GM12874 (cell line): ENCODE measurements around the gene URM1.

Experiments used
- TF ChIP-seq, protein P1 (sequence below): IDR thresholded peaks from 2 replicates; pipeline ENCODE4 v1.5.1; 2011; ENCODE audit warnings: low read depth, mild to moderate bottlenecking, control low read depth, low read length, moderate library complexity; ENCODE audit not compliant: insufficient read depth

Gene URM1

DNA sequence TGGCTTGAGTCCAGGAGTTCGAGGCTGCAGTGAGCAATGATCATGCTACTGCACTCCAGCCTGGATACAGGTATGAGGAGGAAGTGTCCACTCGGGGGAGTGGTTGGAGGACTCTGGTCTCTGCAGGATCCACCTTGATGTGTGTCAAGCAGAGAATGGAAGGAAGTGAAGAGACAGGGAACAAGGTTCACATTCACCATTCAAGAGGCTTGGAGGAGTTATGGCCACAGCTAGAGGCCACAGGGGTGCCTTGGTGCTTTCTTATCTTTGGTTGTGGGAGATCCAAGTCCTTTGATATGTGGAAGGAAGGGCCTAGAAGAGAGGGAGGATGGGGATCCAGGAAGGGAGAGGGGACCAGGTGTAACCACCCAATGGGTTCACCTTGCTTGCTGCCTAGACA is 44.1 kb downstream of the URM1 start:
- TF ChIP-seq, protein P1, sequence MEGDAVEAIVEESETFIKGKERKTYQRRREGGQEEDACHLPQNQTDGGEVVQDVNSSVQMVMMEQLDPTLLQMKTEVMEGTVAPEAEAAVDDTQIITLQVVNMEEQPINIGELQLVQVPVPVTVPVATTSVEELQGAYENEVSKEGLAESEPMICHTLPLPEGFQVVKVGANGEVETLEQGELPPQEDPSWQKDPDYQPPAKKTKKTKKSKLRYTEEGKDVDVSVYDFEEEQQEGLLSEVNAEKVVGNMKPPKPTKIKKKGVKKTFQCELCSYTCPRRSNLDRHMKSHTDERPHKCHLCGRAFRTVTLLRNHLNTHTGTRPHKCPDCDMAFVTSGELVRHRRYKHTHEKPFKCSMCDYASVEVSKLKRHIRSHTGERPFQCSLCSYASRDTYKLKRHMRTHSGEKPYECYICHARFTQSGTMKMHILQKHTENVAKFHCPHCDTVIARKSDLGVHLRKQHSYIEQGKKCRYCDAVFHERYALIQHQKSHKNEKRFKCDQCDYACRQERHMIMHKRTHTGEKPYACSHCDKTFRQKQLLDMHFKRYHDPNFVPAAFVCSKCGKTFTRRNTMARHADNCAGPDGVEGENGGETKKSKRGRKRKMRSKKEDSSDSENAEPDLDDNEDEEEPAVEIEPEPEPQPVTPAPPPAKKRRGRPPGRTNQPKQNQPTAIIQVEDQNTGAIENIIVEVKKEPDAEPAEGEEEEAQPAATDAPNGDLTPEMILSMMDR: no peak

DNA sequence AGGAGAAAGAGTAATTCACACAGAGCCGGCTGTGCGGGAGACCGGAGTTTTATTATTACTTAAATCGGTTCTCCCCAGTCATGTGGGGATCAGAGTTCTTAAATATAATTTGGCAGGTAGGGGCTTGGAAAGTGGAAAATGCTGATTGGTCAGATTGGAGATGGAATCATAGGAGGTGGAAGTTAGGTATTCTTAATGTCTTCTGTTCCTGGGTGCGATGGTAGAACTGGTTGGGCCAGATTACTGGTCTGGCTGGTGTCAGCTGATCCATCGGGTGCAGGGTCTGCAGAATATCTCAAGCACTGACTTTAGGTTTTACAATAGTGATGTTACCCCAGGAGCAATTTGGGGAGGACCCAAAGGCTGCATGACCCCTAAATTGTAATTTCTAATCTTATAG is 44.8 kb downstream of the URM1 start:
- TF ChIP-seq, protein P1: no peak

DNA sequence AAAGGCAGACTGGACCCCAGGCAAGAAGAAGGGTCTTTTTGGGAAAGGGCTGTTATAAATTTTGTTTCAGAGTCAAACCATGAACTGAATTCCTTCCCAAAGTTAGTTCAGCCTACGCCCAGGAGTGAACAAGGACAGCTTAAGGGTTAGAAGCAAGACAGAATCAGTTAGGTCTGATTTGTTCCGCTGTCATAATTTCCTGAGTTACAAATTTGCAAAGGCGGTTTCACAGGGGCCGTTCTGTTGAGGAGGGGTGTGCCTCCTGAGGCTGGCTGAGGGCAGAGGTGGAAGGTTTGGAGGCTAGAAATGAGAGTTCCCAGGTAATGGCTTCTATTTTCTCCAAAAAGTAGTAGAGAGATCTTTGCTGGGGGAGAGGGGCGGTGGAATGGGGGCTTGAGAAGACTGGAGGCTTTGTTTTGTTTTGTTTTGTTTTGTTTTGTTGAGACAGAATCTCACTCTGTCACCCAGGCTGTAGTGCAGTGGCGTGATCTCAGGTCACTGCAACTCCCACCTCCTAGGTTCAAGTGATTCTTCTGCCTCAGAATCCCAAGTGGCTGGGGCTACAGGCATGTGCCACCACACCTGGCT is 45.4 kb downstream of the URM1 start:
- TF ChIP-seq, protein P1: no peak

DNA sequence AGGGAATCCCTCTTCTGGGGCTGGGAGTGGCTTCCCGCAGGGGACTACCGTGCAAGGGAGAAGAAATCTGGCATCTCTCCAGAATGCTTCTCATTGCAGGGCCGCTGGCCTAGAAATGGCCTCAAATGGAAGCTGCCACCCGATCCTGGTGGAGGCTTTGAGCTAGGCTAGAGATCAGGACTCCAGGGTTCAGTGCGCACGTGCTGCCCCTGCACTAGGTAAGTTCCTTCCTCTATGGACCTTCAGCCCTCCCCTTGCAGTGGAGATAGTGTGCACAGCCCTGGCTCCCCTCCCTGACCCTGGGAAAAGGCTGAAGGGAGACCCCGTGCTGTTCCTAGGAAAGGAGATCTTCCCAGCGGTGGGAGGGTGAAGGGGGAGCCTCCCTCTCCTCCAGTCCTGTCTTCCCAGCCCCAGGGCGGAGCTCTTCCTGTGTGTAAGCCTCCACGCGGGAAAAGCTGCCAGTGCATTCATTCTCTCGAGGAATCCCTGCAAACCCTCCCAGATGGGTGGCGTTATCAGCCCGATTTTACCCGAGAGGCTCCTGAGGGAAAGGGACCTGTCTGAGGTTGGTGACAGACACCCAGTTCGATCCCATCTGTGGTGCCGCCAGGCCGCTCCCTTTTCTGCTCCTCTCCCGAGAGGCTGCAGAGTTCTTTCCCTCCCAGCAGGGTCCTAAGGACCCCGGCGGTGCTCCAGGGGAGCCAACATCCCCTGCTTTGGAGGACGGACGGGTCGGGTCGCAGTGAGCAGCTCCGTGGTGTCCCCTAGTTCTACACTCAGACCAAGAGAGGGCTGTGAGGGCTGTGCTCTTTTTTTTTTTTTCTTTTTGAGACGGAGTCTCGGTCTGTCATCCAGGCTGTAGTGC is 48.1 kb downstream of the URM1 start:
- TF ChIP-seq, protein P1: no peak

DNA sequence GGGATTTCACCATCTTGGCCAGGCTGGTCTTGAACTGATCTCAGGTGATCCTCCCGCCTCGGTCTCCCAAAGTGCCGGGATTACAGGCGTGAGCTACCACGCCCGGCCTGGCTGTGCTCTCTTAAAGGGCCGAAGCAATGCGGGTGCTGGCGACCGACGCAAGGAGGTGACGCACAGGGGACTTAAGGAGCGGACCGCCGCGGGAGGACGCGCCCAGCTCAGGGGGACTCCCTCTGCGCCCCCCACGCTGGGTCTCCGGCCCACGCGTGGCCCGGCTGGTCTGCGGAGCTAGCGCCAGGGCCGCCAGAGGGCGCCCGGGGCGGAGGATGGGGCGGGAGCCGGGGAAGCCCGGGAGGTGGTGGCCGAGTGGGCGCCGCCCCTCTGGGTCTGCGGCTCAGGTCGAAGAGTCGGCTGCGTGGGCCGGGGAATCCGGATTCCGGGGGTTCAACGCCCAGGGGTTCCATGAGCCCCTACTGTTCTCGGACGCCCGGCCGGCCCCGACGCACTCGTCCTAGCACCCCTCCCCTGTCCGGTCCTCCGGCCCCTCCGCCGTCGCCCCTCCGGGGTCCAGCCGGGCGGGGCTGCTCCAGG is 49.0 kb downstream of the URM1 start:
- TF ChIP-seq, protein P1: peak; percentile 94

DNA sequence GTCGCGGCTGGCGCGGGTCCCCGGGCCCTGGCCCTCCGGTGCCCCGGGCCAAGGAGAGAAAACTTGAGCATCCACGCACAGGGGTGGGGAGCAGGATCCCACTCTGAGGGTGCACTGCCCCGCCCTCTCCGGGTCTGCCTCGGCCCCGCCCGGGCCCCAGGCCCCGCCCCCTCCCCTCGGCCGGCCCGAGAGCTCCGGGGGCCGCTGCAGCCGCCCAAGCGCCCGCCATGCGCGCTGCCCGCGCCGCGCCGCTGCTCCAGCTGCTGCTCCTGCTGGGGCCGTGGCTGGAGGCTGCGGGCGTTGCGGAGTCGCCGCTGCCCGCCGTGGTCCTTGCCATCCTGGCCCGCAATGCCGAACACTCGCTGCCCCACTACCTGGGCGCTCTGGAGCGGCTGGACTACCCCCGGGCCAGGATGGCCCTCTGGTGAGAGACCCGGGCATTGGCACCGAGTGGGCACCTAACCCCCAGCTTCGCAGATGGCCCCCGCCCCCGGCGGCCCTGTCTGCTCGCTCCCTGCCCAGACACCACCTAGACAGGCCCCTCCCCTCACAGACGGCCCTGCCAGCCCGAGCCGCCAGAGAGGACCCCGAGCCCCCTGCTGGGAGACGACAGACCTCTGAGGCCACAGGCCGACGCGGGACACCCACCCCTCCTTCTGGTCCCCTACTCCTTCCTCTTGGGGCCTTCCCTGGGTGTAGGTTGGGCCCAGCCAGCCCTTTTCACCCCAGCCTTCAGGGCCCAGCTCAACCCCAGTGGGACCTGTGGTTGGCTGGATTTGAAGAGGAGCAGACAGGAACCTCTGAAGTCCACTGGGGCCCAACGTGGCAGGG is 49.7 kb downstream of the URM1 start, which contains the start of gene CERCAM:
Gene CERCAM, plus strand, starts transcription at position 207 of the 831 bp plus-strand sequence. Its CDS starts 21 bp downstream, at position 228.
- TF ChIP-seq, protein P1: no peak
